GM18519 (cell line): Measurements from ENCODE around the gene NUF2.
A peak's percentile ranks its signal among the peaks of the same experiment; 100 is the strongest.
"Not testable (repeated sequence)": the region's sequence is repeated elsewhere in the genome, so short reads cannot be mapped to it uniquely, and the experiment has no call there.

Source experiments
- ATAC-seq: cut with Tn5 transposase; IDR thresholded peaks from one replicate; pipeline ENCODE4 v1.9.1; 2021; ENCODE audit warnings: mild to moderate bottlenecking, moderate library complexity; ENCODE audit not compliant: unreplicated experiment, low FRiP score

NUF2 gene

DNA sequence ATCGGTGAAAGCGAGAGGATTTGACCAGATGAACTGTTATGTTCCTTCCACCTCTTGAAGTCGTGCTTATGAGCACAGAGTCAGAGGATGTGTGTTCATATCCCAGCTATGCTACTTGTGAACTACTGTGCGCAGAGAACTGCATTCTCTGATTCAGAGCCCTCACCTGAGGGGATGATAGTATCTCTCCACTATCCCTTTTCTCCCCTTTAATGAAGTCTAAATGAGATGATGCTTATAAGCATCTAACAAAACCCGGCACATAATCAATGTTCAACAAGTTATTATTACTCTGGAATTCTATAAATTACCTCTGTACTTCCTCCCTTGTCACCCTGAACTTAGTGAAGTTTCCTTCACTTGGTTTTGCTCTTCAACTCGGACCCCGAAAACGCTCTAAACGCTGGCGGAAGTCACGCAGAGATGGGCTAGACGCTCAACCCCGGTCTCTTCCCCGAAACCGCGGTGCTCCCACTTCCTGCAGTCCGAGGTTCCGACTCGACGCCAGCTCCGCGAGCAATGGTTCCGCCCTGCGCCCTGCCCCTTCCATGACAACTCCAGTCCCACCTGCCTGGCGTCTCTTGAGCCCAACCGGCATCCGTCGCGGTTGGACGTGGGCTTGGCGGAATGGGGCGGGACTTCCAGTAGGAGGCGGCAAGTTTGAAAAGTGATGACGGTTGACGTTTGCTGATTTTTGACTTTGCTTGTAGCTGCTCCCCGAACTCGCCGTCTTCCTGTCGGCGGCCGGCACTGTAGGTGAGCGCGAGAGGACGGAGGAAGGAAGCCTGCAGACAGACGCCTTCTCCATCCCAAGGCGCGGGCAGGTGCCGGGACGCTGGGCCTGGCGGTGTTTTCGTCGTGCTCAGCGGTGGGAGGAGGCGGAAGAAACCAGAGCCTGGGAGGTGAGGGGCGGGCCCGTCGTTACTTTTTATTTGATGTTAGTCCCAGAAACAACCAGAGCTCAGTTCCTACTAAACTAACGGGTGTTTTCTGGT, at the start of gene NUF2:
Gene NUF2 (plus strand): TSS at position 644 of the 995 bp plus-strand sequence. CDS start 4,098 bp downstream, outside the sequence.
- ATAC-seq: peak; percentile 92

DNA sequence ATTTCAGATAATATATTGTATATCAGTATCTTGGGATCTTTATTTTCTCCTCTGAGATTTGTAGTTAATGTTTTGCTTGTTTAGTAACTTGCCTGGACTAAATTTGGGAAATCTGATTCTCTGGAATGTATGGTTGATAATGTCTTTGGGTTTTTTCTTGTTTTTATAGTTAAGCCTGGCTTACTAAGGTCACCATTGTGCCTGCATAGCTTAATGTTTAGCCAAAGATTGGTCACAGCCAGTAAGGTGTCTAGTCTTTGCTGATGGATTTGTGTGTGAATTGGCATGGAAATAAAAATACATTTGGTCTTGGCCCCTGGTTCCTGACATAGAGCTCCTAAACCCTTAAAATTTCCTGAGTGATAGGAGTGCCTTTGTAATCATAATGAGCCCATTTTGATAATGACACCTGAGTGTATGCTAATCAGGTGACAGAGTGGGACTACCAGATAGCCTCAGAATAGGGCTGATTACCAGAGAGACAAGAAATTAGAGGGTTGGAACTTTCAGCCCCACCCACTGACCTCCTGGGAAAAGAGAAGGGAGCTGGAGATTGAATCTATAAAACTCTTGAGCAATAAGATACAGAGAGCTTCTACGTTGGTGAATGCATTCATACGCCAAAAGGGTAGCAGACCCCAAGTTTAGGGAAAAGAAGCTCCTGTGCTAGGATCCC, 47.9 kb upstream of the NUF2 start:
- no peak for ATAC-seq

GRCh38 chr1:163275222-163275621, 46.5 kb upstream of the NUF2 start:
- ATAC-seq: no peak

- ATAC-seq: no peak
These were observed 43.2 kb upstream of the NUF2 start for GRCh38 chr1:163278602-163279001.

- ATAC-seq: not testable (repeated sequence)
These were observed 36.9 kb upstream of the NUF2 start for GRCh38 chr1:163284867-163285266.

DNA sequence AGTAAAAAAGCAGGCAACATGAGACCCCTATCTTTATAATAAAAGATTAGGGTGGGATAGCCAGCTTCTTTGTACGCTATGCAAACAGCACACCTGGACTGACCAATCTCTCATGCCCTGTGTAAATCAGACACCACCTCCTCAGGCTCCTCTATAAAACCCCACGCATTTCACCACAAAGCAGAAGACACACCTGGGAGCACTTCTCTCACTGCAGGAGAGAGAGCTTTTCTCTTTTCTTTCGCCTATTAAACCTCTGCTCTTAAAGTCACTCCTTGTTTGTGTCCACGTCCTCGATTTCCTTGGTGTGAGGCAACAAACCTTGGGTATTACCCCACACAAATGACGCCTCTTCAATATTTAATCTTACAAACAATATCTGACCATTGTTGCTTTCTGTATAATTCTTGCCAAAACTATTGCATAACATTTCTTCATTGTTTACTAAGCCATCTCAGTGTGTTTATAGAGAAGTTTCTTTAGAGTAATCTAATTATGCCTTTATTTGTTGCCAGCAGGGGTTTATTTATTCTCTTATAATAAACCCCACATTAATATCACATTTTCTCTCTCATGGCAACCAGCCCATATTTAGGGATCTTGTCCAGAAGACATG, 31.6 kb upstream of the NUF2 start:
- ATAC-seq: no peak

DNA sequence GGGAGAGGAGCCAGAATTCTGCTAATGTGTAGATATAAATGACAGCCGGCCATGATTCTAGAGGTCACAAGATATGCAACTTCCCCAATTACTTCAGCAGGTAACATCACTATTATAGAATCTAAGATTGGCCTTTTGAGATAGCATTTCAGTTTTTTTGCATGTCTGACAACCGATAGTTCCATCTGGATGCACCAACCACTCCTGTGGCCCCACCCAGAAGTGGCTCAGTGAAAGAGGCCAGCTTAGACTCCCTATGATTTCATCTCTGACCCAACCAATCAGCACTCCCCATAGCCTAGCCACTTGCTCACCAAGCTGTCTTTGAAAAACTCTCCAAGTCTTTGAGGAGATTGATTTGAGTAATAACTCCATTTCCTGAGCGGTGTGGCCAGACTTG, 30.3 kb upstream of the NUF2 start:
- no peak for ATAC-seq

DNA sequence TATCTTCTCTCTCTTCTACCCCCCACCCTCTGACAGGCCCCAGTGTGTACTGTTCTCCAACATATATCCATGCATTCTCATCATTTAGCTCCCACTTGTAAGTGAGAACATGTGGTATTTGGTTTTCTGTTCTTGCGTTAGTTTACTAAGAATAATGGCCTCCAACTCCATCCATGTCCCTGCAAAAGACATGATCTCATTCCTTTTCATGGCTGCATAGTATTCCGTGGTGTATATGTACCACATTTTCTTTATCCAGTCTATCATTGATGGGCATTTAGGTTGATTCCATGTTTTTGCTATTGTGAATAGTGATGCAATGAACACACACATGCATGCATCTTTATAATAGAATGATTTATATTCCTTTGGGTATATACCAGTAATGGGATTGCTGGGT, 29.6 kb upstream of the NUF2 start:
- not testable (repeated sequence) for ATAC-seq

DNA sequence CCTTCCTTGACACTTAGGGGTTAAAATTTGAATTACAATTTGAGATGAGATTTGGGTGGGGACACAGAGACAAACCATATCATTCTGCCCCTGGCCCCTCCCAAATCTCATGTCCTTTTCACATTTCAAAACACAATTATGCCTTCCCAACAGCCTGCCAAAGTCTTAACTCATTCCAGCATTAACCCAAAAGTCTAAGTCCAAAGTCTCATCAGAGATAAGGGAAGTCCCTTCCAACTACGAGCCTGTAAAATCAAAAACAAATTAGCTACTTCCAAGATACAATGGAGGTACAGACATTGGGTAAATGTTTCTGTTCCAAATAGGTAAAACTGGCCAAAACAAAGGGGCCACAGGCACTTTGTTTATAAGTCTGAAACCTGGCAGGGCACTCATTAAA, 28.3 kb upstream of the NUF2 start:
- ATAC-seq: not testable (repeated sequence)

- no peak for ATAC-seq
These were observed 25.8 kb upstream of the NUF2 start for GRCh38 chr1:163295949-163296348.

- no peak for ATAC-seq
These were observed 25.1 kb upstream of the NUF2 start for GRCh38 chr1:163296504-163297263.

DNA sequence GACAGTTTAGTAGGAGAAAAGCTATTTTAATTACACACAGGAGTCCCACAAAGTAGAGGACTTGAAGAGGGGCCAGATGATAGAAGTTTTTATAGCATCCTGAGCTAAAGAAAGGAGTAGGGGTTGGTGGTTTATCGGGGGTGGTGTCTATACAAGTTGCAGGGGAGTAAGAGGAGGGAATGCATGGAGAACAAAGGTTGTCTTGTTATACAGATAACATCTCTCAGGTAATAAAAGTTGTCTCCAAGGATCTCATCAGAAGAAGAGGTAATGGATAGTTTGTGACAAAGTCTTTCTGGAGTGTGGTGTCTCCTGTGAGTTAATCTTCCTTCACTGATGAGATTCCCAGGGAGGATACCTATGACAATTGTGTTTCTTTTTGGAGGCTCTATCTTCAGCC, 23.4 kb upstream of the NUF2 start:
- no peak for ATAC-seq

- no peak for ATAC-seq
These were observed 21.2 kb upstream of the NUF2 start for GRCh38 chr1:163300568-163300967.

- ATAC-seq: no peak
These were observed 18.2 kb upstream of the NUF2 start for GRCh38 chr1:163303561-163303960.

DNA sequence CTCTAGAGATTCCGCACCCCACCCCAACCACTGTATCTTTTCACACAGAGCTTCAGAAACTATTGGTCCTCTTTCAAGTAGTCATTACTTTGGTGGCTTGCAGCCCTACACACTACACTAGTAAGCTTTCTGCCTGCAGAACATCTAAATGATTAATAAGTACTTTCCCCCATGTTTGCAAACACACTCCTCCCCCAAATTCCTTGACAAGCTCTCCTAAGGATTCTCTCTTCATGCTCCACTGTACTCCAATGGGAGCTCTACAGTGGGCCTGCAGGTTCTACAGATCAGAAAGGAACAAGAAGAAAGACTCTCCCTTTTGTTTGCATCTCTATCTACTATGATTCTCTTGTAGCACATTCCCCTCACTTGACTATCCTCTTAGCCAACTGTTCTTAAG, 16.3 kb upstream of the NUF2 start:
- no peak for ATAC-seq

GRCh38 chr1:163307479-163308171, 14.1 kb upstream of the NUF2 start:
- no peak for ATAC-seq

GRCh38 chr1:163308811-163309210, 12.9 kb upstream of the NUF2 start:
- ATAC-seq: no peak

- no peak for ATAC-seq
These were observed 5.9 kb upstream of the NUF2 start for GRCh38 chr1:163315773-163316374.

GRCh38 chr1:163320891-163321290, 863 bp upstream of the NUF2 start:
- ATAC-seq: no peak
